Measurements from ENCODE around the gene ZNF518B. TPM values are rescaled to one million over a fixed set of nuclear protein-coding genes. Genes with fewer than 3 reads are reported as not detected.

ZNF518B gene
- total and polyA plus RNA-seq, 9 of the 15 experiments (the other 6 are each of a cell fraction or from before 2014, with no cell fraction given), result 13.1 to 48.9 (median 37.5) TPM

GRCh38 chr4:10496200-10496599, 39.0 kb upstream of the ZNF518B start:
- Histone ChIP-seq H2AFZ (ENCODE audit: low read depth, low read length) (peak overlapping the region; percentile 64; the same call in 1 of the 2 replicates), H3K36me3 (ENCODE audit: control insufficient read depth, insufficient read depth, low read length) (no peaks in the 10 kb centered on the region), H3K9me3 (replicated peaks; ENCODE audit: control insufficient read depth, insufficient read depth, low read depth, low read length) (no peaks in the 10 kb centered on the region), H3K4me1 (replicated peaks in 1 of 2; ENCODE audit: control insufficient read depth in 2 of 2, insufficient read depth in 2 of 2, low read length in 2 of 2) (peaks cover 0 to 12% of the 10 kb centered on the region in 2 experiments; a peak in 3 of 5 replicates), H3K27me3 (ENCODE audit: control insufficient read depth in 2 of 2, insufficient read depth in 2 of 2, low read length in 2 of 2) (peaks cover 8 to 13% of the 10 kb centered on the region in 2 experiments; a peak in 3 of 5 replicates), H3K79me2 (ENCODE audit: control insufficient read depth, insufficient read depth, low read length) (no peaks in the 10 kb centered on the region), H3K9ac (ENCODE audit: insufficient read depth in 1 of 2, low read depth in 2 of 2, low read length in 2 of 2) (no peak overlapping the region), H3K27ac (ENCODE audit: extremely low read depth, low read depth, low read length) (no peak overlapping the region), H3K9me1 (ENCODE audit: control insufficient read depth, insufficient read depth, low read length) (no peaks in the 10 kb centered on the region), H4K20me1 (replicated peaks; ENCODE audit: control insufficient read depth, insufficient read depth, low read length) (no peaks in the 10 kb centered on the region), H3K4me2 (ENCODE audit: insufficient read depth, low read length) (no peak overlapping the region), H3K4me3 (no peak overlapping the region)
- no peak for TF ChIP-seq ZNF3 (CRISPR knock-in tag; IDR thresholded peaks at IDR 0.05)
- no peak for TF ChIP-seq ZNF146 (CRISPR knock-in tag; IDR thresholded peaks at IDR 0.05; ENCODE audit: unreplicated experiment)
- no peak for TF ChIP-seq NELFE (IDR thresholded peaks at IDR 0.05; ENCODE audit: insufficient read depth, insufficient read length)
- TF ChIP-seq MEIS2 (IDR thresholded peaks at IDR 0.05; ENCODE audit: partially characterized antibody), result no peak
- TF ChIP-seq MAZ (CRISPR knock-in tag; conservative IDR thresholded peaks at IDR 0.05 in 1 of 2, IDR thresholded peaks at IDR 0.05 in 1 of 2), result no peak
- TF ChIP-seq BRCA1 (IDR thresholded peaks at IDR 0.05), result no peak
- TF ChIP-seq BRCA1 (CRISPR knock-in tag; IDR thresholded peaks at IDR 0.05), result no peak
- no peak for TF ChIP-seq PHTF2 (CRISPR knock-in tag; IDR thresholded peaks at IDR 0.05)
- no peak for TF ChIP-seq PYGO2 (tag; IDR thresholded peaks at IDR 0.05)
- DNase-seq (ENCODE audit: extremely low read depth in 1 of 4, low spot score in 3 of 4), result no peak
- intact Hi-C loops (cut with micrococcal nuclease) (no loop called here), in situ Hi-C loops (cut with MboI) (no loop called here)
- POLR2A ChIA-PET, result no interaction called here
- FAIRE-seq, result no peak
- WGBS (ENCODE audit: insufficient coverage, low coverage, missing lambda C conversion rate), result 15% methylated on average over 4 of the region's 4 CpGs
- BruUV-seq (replicated peaks), result no TSS peak
- CTCF ChIA-PET (ENCODE audit: low intra/inter-chr PET ratio), result no interaction called here
- no peak for ATAC-seq

All from K562 (cell line).